Ishikawa (cell line): ENCODE data around the gene MAMDC2.

Experiments used
- CREB1 ChIP-seq: IDR thresholded peaks from 2 replicates; pipeline ENCODE4 v1.6.1; 2012; ENCODE audit warnings: low read depth
- EP300 ChIP-seq: IDR thresholded peaks from 2 replicates; pipeline ENCODE4 v1.6.1; 2012; ENCODE audit warnings: borderline replicate concordance
- NFIC ChIP-seq: IDR thresholded peaks from 2 replicates; pipeline ENCODE4 v1.6.1; 2012
- RAD21 ChIP-seq: IDR thresholded peaks from 2 replicates; pipeline ENCODE4 v1.6.1; 2012; ENCODE audit warnings: low read depth
- TAF1 ChIP-seq: IDR thresholded peaks from 2 replicates; pipeline ENCODE4 v1.6.1; 2012; ENCODE audit warnings: low read depth, mild to moderate bottlenecking
- YY1 ChIP-seq: IDR thresholded peaks from 2 replicates; pipeline ENCODE4 v1.6.1; 2012; ENCODE audit warnings: low read depth

- TF ChIP-seq RAD21 (no peak), NFIC (no peak), CREB1 (no peak), YY1 (no peak), TAF1 (no peak), EP300 (no peak)
These were observed 116.0 kb downstream of the MAMDC2 start for GRCh38 chr9:70159630-70160029.
